GM20000 (cell line): Measurements from ENCODE around the gene PROSER3.

Experiments used
- DNase-seq: peaks from one replicate; pipeline ENCODE4 v3.0.0; 2012; ENCODE audit warnings: low spot score
- TF ChIP-seq, protein P1 (sequence below): IDR thresholded peaks from 2 replicates; pipeline ENCODE4 v1.5.1; 2012; ENCODE audit warnings: mild to moderate bottlenecking, control low read depth; ENCODE audit errors: extremely low read depth, missing control alignments

Gene PROSER3

DNA sequence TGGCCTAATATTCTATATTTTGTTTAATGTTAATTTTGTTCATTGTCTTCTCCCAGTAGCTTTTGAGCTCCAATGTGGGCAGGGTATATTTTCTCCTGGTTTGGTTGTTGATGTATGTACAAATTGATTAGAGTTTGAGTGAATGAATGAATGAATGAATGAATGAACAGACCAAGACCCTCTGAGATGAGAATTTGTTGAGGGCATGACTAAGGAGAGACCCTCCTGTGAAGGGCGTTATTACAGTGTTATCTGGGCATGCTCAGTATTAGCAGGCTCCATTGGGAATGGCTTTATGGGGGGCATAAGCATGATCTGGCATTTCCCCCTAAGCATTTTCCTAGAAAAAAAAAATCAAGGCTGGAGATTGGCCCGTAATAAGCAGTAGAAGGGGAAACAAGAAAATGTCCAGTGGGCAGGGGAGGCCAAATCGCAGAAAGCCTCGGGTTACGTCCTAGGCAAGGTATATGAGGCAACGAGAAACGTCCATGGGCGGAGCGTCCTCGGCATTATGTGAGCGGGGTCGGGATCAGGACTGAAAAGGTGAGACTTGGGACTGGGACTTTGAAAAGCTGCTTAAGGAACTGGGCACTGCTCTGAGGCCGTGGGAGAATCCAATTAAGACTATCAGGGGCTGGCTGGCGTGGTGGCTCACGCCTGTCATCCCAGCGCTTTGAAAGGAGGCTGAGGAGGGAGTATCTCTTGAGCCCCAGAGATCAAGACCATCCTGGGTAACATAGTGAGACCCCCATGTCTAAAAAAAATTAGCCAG is 16.5 kb downstream of the PROSER3 start:
- DNase-seq, result no peak
- TF ChIP-seq, protein P1, sequence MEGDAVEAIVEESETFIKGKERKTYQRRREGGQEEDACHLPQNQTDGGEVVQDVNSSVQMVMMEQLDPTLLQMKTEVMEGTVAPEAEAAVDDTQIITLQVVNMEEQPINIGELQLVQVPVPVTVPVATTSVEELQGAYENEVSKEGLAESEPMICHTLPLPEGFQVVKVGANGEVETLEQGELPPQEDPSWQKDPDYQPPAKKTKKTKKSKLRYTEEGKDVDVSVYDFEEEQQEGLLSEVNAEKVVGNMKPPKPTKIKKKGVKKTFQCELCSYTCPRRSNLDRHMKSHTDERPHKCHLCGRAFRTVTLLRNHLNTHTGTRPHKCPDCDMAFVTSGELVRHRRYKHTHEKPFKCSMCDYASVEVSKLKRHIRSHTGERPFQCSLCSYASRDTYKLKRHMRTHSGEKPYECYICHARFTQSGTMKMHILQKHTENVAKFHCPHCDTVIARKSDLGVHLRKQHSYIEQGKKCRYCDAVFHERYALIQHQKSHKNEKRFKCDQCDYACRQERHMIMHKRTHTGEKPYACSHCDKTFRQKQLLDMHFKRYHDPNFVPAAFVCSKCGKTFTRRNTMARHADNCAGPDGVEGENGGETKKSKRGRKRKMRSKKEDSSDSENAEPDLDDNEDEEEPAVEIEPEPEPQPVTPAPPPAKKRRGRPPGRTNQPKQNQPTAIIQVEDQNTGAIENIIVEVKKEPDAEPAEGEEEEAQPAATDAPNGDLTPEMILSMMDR, result no peak

DNA sequence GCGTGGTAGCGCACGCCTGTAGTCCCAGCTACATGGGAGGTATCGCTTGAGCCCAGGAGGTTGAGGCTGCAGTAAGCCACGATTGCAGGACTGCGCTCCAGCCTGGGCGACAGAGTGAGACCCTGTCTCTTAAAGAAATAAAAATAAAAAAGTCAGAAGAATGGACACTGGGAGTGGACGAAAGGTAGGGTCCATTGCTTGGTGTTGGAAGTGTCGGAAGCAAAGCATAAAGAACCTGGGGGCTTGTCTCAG is 17.0 kb downstream of the PROSER3 start:
- no peak for DNase-seq
- TF ChIP-seq, protein P1, result no peak

DNA sequence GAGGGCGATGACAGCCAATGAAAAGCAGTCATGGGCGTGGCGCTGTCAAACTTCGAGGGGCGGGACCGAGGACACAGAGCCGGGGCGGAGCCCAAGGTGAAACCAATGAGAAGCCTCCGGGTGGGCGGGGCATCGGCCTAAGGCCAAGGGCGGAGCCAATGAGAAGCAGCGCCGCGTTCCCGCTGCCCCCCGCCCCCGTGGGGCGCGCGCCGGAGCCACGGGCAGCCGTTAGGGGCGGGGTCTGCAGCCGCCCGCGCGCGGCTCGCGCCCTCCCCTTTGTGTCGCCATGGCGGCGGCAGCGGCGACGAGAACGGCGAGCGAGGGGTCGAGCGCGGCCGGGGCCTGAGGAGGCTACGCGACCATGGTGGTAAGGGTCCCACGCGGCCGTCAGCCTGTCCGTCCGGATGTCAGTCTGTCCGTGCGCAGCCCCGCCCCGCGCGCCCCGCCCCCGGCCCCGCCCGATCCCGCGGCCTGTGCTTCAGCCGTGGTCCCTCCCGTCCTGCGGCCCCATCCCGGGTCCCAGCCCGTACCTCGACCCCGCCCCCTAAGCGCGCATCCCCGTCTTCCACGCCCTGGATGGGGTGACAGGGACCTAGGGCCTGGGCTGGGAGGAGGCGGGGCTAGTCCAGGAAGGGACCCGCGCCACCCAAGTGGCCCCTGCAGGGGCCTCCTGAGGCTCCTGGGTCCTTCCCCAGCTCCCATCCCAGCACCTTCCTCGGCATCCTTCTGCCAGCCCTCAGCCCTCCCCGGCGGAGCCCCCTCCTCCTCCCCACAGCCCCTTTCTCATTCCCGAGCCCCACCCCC is 17.5 kb downstream of the PROSER3 start, which contains the start of gene ARHGAP33:
Gene ARHGAP33, plus strand, starts transcription at position 267 of the 804 bp plus-strand sequence. Its CDS starts 95 bp downstream, at position 362.
- TF ChIP-seq, protein P1, result no peak
- DNase-seq, result peak; percentile 100

DNA sequence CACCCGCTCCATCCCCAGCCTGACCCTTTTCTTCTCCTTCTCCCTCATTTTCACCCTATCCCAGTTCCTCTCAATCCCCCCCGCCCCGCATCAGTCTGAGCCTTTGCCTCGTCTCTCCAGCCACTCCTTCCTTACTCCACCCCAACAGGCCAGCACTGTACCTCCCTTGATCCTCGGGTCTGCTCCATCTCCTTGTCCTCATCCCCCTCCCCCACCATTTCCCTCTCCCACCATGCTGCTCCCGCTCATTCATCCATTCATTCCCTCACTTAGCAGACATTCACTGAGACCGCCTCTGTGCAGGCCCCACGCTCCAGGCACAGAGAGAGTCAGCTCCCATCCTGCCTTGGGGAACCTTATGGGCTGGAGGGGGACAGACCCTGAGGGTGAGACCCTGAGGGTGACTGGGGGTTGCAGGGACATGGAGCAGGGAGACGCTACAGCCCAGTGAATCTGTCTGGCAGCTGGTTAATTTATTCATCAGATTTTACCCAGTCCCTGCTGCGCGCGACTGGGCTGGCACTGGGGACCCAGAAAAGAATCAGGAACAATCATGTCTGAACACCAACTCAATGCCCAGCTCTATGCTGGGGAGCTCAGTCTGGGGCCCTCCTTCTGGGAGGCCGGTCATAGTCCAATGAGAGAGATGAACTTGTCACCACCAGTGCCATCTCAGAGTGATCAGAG is 18.3 kb downstream of the PROSER3 start:
- TF ChIP-seq, protein P1, result no peak
- DNase-seq, result no peak

DNA sequence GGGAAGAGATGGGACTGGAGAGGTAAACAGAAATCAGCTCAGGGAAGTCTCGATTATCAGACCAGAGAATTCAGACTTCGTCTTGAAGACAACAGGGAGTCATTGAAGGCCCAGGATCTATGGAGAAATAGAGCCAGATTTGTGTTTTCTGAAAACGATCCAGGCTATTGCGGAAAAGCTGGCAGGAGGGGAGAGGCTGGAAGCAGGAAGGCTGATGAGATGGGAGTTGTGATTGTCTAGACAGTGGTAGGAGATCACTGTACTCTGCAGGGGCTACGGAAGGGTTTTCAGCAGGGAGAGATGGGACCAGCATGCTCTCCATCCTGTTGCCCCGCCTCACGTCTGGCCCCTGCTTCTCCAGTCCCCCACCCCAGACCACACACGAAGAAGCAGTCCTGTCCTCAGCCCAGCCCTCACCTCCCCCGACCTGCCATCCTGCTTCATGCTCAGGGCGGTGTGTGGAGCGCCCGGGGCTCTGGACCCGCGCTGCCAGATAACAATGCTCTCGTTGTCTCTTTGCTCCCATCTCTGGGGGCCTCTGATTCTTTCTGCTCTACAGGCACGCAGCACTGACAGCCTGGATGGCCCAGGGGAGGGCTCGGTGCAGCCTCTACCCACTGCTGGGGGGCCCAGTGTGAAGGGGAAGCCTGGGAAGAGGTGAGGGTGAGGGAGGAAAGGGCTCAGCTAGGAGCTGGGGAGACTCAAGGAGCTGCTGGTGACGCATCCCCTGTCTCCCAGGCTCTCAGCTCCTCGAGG is 19.3 kb downstream of the PROSER3 start:
- no peak for DNase-seq
- TF ChIP-seq, protein P1, result no peak

DNA sequence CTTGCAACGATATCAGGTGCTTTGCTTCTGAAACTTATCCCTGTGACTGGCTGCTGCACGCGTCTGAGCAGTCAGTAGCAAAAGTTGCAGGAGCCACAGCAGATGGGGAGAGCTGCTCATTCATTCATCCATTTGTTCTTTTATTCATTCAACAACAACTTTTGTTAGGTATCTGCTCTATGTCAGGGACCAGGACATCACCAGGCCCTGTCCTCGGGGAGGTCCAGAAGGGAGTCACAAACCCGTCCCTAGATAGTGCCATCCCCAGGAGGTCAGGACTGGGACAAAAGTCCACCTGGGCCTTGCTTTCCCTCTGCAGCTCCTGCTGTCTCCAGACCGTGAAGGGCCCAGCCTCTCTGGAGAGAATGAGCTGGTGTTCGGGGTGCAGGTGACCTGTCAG is 20.0 kb downstream of the PROSER3 start:
- DNase-seq, result no peak
- TF ChIP-seq, protein P1, result no peak

DNA sequence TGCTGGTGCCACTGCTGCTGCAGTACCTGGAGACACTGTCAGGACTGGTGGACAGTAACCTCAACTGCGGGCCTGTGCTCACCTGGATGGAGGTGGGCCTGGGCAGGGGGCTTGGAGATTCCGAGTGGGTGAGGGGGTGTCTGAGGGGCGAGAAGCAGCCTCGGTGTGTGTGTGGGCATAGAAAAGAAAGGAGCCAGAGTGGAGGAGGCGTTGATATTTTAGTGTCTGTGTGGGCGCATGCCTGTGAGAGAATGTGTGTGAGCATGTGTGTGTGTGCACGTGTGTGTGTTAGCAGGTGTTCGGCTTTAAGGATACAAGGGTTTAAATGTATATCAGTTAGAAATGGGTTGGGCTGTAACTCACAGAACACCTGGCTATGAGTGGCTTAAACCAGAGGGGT is 21.1 kb downstream of the PROSER3 start:
- no peak for DNase-seq
- TF ChIP-seq, protein P1, result no peak
